Bone marrow (tissue), 2 donors: ENCODE data around the gene CSNK2A2.

Experiments
- DNase-seq, 2 donors: peaks; one replicate each; lab custom pipeline; 2025; lab: John Stamatoyannopoulos, UW

The CSNK2A2 gene

DNA sequence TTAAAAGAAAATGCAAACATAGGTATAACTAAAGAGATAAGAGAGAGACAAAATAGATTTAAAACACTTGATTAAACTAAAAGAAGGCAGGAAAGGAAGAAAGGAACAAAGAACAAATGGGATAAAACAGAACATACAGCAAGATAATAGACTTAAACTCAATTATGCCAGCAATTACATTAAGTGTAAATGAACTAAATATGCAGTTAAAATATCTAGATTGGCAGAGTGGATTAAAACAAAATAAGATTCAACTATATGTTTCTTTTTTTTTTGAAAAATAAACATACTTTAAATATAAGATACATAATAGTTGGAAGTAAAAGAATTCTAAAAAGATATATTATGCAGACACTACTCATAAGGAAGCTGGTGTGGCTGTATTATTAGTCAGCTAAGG lies 59.1 kb downstream of the CSNK2A2 start:
- DNase-seq: no peak

DNA sequence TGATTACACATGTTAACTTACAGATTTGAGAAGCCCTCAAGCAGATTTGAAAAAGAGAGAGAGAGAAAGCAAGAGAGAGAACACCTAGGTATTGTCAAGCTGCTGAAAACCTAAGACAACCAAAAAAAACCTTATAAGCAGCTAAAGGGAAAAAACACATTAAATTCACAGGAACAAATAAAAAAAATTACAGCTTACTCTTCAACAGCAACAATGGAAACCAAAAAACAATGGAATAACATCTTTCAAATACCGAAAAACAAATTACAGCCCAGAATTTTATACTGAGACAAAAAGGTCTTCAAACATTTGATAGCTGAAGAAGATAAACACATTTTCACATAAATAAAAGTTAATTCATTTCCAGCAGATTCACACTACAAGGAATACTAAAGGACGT lies 60.3 kb downstream of the CSNK2A2 start:
- no peak for DNase-seq

DNA sequence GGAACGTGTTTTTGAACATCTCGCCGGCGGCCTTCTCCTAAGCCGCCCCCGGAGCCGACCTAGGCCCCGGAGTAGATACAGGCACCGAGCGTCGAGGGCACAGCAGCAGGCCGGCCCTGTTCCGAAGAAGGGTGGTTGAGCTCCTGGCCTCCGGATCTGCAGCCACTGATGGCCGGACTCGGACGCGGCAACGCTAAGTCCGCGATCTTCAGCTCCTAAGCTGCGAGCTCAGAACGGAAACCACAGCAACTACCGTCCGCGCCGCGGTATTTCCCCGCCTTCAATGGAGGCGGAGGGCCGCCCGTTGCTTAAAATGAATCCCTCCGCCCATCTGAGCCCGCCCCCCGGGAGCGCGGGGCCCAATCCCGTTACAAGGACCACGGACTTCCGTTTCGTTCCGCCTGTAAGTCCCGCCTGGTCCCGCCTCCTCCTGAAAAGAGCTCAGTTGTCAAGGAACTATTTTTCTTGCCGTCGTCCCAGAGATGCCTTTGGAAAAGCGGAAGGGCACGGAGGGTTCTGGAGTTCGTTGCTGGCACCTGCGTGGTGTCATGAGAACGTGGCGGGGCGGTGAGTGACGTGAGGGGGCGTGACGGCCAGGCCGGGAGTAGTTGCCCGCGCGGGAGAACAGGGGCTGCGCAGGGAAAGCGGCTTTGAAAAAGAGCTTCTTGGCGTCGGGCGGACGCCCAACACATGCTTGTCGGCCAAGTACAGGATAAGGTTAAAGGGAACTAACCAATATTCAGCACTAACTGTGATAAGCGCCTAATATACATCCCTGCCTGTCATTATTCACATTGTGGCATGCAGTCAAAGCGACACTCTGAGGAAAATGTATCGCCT lies 68.6 kb downstream of the CSNK2A2 start, which contains the start of gene CFAP20:
CFAP20 (minus strand) TSS at position 285 of the 840 bp plus-strand sequence; CDS start at position 19, 266 bp downstream.
- DNase-seq: peak; percentile 90 to 99

DNA sequence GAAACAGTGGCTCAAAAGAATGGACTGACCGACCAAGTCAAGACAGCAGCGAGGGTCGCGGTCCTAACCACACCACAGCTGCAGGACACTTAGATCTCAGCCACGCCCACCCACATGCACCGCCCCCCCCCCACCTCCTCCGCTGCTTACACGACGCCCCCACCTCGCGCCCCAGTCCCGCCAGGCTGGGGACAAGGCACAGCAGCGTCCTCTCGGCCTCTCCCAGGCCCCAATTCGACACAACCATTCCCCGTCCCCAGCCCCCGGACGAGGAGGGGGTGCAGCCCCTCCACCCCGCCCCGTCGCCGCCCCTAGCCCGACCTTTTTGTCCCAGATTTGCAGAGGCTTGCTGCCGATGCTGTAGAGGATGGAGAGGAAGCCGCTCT lies 69.2 kb downstream of the CSNK2A2 start:
- no peak for DNase-seq

DNA sequence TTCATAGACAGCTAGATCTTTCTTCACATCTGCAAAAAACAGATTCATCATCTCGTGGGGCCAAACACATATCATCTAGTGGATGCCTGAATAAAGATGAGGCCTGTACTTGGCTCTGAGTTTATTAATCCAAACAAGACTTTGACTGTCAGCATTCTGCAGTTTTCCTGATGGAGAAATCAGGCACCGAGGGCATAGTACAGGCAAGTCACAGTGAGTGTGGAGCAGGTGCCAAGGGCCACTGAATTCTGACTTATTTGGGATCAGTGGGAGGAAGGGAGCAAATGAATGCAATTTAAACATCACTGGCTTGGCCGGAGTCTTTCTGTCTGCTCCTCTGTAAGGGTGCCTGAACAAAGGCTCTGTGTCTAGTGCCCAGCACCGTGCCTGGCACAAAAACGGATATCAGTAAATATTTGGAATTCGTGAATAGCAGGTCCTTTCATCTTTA lies 69.7 kb downstream of the CSNK2A2 start:
- DNase-seq: no peak

DNA sequence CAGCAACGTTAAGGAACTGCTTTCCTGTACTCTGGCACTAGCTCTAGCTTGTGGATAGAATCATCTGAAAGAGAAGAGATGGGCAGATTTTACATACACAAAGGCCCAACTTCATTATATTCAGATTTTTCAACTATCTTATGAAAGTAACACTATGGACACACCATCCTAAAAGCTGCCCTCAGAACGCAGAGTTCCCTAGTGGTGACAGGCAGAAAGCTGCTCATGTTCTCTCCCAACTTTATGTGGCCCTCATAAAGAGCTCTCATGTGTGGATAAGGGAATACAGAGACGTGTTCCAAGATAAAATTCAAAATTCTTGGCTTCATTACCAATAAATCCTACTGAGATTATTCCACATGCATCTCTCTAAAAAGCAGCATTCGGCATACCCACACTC lies 70.3 kb downstream of the CSNK2A2 start:
- no peak for DNase-seq

DNA sequence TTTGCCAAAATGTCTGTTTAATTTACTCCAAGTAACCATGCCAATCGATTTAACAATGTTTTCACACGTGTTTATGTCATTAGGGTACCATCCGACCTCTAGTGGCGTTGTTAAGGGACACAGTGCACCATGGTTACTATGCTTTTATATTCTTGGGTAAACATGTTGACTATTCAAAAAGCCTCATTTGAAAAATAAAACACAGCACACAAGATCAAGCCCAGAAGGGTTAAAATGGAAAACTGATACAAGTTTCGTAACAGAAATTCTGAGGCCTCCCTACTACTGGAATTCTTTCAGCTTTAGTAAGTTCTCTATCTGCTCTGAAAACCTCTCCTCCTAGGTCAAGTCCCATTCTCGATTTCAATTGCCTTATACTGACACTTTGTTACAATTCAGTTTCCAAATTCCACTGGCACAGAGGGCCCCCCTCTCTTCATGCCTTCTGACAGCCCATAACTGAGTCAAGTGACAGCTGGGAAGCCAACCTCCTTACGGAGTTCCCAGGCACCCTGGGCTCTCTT lies 70.8 kb downstream of the CSNK2A2 start:
- no peak for DNase-seq

DNA sequence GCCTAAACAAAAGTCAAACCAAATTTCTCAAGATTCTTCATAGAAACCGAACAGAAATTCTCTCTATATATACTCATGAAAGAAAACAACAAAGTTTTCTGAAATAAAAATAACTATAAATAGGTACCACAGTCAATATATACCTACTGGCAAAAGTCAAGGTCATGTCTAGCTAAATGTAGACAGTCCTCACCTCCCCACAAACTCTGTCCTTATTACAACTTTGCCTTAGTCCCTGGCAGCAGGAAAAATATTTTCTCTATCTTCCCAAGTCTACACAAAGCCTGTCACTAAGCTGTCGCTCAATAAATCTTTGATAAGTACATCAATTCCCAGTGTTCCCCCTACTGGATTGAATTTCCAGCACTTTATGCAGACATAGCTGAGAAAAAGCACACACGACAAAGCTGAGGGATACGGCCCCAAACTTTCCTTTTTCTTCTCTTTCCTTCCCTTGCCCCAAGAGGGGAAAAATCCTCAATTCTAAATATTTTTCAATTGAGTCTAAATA lies 71.4 kb downstream of the CSNK2A2 start:
- no peak for DNase-seq

DNA sequence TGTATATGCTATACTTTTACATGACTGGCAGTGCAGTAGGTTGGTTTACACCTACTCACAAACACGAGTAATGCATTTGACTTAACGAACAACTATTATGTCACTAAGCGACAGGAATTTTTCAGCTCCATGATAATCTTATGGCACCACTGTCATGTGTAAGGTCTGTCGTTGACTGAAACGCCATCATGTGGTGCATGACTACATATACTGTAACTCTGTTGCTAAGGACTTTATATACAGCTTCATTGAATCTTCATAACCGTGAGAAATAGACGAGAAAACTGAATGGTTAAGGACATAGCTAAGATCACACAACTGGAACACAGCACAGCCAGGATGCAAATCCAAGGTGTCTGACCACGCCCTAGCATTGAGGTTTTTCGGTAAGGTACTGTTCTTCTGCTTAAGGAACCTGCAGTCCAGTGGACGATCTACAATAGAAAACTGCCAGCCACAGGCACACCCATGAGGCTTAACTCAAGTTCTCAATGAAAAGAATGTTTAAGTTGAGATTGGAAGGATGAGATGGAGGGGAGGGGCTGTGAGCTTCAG lies 72.0 kb downstream of the CSNK2A2 start:
- DNase-seq: no peak

DNA sequence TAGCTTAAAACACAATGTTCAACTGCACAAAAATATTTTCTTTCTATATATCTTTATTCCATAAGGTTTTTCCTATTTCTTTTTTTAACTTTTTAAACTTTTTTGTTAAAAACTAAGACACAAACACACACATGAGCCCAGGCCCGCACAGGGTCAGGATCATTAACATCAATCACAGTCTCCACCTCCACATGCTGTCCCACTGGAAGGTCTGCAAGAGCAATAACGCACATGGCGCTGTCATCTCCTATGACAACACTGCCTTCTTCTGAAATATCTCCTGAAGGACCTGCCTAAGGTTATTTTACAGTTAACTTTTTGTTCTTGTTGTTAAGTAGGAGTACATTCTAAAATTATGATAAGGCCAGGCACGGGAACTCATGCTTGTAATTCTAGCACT lies 72.9 kb downstream of the CSNK2A2 start:
- no peak for DNase-seq

DNA sequence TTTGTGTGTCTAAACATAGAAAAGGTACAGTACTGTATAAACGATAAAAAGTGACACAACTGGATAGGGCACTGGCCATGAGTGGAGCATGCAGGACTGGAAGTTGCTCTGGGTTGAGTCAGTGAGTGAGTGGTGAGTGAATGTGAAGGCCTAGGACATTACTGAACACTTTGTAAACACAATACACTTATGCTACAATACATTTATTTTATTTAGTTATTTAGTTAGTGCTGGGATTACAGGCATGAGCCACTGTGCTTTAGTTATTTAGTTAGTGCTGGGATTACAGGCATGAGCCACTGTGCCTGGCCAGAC lies 73.3 kb downstream of the CSNK2A2 start:
- no peak for DNase-seq

DNA sequence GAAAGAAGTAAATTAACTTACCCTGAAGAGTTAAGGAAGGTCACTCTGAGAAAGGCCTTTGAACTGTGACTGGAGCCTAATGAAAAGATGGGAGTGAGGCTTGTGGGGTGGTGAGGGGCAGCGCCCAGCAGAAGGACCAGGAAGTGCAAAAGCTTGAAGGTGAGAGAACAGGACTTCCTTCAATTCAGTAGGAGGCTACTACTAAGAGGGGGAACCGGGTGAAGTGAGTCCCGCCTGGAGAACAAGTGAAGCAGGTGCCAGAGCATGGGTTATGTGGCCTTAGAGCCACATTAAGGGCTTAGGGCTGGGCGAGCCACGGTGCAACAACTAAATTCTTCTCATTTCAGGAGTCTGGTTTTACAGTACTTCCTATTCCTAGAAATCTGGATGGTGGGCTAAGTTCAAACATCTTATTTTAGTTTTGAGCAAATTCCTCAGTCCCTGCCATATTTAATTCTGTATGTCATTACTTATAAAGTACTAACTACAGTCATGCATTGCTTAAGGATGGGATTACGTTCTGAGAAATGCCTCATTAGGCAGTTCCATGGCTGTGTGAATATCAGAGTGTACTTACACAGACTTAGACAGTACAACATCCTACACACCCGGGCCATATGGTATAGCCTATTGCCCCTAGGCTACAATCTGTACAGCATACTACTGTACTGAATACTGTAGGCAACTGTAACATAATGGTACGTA lies 73.9 kb downstream of the CSNK2A2 start:
- DNase-seq: no peak

DNA sequence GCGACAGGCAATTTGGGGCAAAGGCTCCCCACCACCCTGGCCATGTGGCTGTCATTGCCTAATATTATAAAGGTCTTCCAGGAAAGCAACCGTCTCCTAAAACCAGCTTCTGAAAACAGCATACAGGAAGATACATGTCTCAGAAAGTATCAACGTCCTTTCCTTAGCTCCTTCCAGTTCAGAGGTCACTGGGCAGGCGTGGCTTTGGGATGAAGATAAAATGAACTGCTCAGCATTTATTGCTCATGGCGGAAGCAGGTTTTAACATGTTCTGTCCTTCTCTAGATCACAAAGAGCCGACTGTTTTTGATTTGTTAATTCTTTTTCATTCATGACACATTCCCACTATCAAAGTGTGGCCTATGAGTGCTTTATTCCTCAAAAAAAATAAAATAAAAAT lies 76.8 kb downstream of the CSNK2A2 start:
- DNase-seq: no peak

DNA sequence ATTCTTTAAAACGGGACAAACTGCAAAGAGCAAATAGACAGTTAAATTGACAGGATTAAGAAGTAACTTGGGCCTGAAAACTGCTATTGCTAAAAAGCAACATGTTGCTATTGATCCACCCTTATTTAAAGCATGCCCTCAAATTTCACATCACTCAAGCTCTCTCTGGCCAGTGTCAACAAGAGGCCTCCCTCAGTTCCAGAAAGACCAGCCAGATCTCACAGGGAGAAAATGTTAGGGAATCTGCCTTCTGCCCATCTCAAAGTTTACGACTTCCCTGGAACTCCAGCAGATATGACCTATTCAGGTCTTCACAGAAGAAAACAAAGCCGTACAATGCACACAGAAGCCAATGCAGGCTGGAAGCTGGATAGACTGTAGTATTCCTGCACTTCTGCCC lies 77.7 kb downstream of the CSNK2A2 start:
- no peak for DNase-seq

DNA sequence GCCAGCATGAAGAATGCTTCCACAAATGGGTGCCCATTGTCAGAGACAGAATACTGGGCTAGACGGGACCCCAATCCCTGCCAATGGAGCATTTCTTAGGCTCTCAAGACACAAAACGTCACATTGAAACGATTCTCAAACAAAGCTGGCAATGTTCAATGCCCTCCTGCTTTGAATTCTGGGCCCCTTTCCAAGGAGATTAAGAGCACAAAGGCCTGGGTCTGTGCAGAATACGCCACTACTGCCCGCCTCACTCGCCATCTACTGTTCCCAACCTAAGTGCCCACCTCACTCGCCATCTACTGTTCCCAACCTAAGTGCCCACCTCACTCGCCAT lies 78.4 kb downstream of the CSNK2A2 start:
- DNase-seq: no peak

DNA sequence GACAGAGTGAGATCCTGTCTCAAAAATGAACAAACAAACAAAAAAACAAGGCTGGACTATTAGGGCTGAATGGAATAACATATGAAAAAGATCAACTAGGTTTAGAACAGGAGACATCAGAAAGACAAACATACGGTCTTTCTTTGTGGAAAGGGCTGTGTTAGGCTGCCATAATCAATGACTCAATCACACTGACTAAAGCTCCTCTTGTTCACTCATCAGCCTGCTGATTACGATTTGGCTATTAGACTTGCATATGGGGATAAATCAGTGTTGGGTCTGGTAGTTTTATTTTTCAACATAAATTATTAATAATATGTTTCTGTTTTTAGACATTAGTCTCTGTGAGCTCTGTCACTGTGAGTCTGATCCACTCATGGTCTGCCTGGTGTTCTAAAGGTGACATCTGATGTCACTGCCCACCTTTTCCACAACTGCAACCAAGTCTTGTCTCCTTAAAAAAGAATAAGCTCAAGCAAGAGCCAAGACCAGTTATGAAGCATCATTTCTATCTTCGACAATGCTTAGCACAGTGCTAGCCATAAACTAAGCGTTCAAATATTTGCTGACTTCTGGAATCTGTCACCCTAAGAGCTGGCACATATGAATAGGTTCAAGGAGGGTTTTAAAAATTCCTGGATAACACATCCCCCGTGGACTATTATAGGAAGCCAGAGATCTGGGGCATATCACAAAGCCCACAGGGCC lies 79.0 kb downstream of the CSNK2A2 start:
- no peak for DNase-seq

DNA sequence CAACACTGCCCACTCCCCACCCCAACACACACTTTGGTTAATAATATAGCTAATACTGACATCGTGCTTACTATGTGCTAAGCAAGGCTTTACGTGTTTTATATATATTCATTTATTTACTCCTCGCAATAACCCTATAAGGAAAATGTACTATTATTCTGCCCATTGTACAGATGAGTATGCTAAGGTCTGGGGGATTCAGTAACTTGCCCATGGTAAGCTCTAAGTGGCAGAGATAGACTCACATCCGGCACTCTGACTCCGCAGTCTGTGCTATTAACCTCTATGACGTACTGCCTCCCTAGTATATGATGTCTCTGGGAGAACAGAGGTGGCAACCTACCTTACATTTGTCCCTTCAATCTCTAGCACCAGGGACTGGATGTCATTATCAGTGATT lies 81.4 kb downstream of the CSNK2A2 start:
- DNase-seq: no peak

DNA sequence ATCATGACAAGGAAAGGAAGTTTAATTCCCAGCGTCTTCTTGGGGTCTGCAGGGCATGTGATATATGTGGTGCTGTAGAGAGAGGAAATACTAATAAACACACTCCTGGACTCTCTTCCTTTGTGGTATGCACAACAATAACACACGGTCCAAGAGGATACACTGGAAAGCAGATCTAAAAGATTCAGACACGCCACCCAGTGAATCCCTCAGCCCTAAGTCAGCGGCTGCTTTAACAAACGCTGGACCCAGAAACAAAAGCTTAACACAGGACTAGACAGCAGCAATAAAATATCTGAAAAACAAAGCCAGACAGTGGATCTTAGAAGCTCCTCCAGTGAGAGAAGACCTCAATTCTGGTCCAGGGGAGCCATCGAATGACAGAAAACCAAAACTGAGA lies 81.8 kb downstream of the CSNK2A2 start:
- no peak for DNase-seq

DNA sequence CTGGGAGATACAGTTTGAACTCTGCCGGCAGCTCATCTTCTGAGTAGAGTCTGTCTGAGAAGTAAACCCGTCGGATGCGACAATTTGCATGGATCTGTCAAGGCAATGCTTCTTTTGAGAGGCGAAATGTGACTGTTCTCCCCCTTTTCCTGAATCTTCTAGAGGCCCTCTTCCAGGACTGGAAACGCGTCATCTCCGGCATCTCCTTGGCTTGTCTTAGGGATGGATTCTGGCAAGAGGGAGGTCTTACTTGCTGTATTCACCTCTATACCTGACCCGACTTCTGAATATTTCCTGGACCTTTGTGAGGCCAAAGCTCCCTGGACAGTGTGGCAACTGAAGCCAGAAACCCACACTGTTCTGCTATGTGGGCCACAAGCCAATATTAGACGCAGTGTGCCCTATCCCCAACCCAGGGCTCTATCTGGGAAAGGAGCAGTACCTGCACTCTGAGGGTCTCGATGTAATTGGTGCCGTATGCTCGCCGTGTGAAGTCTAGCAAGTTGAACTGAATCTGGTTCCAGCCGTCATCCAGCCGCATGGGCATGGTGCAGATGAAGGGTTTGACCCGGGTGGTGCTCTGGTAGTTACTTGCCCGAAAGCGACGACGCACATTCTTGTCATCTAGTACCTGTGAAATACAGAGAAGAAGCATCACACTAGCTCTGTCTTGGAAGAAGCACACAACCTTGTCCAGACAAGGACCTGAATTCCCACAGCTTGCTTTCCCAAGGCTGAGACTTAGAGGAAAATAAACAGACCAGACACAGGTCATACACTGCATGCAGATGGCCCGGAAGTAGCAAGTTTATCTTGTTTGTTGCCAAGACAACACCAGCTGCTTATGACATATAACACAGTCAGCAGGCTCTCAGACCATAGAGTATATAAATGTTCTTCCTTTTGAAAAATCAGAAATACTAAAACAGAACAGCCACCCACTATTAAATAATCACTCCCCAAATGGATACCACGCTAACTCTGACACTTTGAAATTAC lies 82.8 kb downstream of the CSNK2A2 start:
- DNase-seq: no peak

DNA sequence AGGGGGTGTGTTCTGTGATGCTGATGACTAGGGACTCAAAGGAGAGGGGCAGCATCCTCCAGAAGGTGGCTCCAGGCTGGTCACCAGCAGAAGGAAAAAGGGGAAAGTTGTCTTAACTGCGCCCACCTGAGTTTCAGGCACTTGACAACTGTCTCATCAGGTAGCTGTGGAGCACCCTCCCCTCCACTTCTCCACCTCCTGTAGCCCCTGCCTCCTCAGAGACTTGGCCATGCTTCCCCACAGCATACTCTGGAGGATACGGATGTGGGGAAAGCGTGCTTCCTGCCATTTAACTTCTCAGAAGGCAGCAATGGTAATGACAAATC lies 86.6 kb downstream of the CSNK2A2 start:
- no peak for DNase-seq
